GM18858 (cell line): ENCODE data around the gene CHI3L2.

ENCODE experiments used
- ATAC-seq: cut with Tn5 transposase; IDR thresholded peaks from one replicate; pipeline ENCODE4 v1.9.1; 2021; ENCODE audit not compliant: unreplicated experiment

The CHI3L2 gene, protein sequence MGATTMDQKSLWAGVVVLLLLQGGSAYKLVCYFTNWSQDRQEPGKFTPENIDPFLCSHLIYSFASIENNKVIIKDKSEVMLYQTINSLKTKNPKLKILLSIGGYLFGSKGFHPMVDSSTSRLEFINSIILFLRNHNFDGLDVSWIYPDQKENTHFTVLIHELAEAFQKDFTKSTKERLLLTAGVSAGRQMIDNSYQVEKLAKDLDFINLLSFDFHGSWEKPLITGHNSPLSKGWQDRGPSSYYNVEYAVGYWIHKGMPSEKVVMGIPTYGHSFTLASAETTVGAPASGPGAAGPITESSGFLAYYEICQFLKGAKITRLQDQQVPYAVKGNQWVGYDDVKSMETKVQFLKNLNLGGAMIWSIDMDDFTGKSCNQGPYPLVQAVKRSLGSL

DNA sequence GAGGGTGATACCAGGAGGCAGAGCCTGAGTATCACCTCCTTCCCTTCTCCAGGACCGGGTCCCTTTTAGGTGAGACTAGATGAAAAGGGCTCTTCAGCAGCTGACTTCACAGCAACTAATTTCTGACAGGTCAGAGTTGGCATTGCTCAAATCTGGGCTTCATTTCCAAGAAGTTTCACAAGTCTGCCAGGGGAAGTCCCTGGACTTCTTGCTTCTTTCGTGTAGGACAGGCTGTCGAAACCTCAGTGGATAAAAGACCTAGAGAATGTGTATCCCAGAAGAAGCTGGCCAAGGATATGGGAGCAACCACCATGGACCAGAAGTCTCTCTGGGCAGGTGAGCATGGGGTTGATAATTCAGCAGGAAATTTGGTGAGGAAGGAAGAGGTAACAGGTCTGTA lies at the start of gene CHI3L2:
TSS of gene CHI3L2 (plus strand) at position 280 of the 400 bp plus-strand sequence. CDS start at position 297, 17 bp downstream.
- ATAC-seq, result no peak

DNA sequence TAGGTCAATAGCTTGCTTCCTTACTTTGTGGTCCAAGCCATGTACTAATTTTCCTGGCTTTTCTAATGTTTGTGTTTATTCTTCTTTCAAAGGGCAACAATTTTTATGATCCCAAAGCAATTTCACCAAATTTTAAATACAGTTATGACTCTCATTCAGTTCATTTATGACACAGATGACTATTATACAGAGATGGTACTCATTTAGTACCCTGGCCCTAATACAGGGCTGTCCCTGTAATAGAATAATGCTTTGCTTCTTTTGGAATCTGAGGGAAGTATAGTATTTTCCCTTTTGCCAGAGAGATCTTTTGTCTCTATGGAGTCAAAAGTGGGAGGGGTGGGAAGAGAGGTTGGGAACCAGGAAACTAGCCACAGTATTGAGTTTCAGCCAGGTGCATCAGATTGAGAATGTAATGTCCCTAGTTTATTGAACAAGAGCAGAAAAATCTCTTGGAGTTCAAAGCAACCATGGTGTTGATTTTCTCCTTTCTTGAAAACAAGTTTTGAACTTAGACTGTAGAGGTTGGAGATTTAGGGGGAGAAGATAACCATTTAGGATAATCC lies 47.5 kb upstream of the CHI3L2 start:
- ATAC-seq, result no peak

DNA sequence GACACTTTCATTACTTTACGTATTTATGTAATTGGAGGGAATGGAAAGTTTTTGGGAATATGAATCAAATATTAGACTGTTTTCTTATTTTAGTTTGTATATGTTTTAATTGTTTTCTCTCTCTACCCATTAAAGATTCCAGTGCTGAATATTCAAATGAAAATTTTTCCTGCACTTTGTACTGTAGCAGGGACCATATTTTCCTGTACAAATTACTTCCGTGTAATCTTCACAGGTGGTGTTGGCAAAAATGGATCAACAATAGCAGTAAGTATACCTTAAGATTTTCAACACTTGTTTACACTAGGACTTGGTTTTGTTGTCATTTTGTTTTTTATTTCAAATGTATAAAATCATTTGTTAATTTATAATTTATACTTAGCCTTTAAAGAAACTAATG lies 45.5 kb upstream of the CHI3L2 start:
- ATAC-seq, result no peak

DNA sequence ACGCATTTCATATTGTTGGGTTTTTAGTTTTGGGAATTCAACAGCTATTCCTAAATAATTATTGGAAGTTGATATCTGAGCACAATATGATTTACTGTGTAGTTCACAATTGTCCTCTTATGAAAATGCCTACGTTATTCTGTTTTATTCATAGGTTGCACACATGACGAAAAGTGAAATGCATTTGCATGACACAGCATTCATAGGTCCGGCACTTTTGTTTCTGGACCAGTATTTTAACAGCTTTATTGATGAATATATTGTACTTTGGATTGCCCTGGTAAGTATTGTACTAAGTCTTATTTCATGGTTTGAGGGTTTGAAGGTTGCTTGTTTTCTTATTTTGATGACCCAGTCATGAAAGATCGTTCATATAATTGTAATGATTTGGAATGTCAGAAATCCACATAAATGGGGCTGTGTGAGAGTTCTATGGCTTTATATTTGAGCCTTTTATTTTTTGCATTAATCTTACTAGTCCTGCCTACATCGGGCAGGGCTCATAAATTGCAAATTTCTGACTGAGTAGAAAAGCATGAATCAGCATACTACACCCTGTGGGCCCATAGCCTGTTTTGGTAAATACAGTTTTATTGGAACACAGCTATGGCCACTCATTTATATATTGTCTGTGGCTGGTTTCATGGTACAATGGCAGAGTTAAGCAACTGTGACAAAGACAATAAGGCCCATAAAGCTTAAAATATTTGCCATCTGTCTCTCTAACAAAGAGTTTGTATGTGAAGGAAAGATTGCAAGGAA lies 44.0 kb upstream of the CHI3L2 start:
- no peak for ATAC-seq

DNA sequence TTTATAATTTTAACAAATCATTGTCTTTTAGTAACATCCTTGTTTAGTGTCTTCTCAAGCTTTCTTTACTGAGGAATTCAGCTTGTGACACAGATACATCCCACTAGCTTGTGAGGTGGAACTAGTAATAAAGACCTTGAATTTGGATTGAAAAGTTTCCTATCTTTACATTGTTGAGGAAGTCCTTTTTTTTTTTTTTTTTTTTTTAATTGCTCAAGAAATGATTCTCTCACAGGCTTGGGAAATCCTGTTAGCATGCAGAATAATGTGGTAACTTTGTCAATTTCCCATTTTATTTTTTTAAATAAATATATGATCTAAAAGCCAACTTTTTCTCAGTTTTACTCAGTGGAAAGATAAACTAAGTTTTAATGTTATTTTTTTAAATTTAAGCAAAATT lies 42.9 kb upstream of the CHI3L2 start:
- no peak for ATAC-seq

DNA sequence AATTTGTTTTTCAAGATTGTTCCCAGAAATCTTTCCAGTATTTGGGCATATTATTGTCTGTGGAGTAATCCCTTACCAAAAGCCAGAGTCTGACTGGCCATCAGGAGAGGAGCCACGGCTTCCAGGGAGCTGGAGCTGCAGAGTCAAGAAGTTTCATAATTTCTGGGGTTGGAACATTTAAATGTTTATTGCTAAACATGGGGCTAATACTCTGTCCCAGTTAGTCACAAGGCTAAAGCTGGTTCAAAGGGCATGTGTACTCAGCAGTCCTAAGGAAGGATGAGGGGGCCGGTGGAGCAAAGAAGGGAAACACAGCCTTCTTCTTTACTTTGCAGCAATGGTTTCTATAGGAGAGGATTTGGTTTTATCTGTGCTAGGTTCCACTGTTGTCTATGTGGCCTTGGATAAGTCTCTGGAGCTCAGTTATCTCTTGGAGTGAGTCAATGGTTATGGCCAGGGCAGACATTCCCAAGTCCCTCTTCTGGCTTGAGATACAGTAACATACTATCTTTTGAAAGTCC lies 36.5 kb upstream of the CHI3L2 start:
- no peak for ATAC-seq

DNA sequence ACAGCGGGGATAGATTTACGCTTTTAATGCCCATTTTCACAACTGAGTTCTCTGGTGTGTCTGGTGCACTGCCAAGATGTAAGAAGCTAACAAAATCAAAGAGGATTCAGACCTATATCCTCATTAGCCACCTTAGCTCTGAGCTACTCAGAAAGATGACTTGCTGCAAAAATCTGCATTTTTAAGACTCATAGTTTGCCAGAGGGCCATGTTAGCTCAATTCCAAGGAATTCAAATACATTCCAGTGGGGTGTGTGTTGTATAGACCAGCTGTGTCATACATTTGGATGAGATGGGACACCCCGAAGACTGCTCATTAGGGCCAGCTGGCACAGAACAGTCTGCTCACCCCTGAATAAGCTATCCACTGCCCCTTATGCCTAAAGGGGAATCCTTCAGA lies 36.0 kb upstream of the CHI3L2 start:
- ATAC-seq, result no peak

DNA sequence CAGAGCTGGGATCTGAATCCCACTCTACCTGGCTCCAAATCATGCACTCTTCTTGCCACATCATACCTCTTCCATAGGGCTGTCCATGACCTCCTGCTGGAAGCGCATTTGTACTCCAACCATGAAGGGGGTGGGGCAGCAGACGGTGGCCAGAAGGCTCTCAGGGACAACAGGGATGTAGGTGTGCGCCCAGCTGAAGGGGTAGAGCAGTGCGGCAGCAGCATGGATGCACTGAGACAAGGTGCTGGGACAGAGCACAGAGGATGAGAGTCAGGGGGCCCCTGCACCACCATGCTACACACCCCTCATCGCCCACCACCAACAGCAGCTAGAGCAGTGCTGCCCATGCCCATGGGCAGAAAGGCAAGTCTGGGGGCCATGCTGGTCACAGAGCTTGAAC lies 35.4 kb upstream of the CHI3L2 start:
- ATAC-seq, result no peak

DNA sequence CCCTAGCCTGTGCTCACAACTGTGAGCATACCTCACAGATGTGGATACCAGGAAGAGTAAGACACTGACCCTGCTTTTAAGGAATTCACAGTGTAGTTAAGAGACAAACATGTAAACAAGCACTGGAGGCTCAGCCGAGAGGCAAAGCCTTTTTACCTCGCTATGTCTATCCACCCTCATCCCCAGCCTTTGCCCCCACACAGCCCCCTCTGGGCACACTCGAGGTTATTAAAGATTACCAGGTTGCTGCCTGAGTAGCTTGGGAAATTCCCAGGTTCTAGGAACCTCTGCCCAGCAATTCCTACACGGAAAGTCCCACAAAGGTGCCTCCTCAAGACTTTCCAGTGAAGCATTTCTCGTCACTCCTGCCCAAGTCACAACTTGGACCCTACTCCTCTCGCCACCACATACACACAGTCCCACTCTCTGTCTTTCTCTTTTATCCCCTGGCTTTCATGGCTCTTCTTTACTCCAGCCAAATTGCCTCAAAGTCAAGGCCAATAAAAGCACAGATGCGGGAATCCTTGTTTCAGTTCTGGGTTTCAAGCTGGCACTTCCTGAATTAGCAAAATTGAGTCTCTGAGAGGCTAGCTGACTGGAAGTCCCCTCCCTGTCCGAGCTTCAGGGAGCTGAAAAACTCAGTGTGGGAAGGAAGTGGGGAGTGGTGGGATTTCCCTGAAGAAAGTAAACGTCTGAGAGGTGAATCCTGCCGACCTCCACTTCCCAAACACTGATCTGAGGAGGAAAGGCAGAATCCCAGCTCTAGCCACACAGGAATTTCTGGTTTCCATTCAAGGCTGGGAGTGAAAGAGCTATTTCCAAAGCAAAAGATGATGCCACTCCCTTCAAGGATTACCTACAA lies 34.6 kb upstream of the CHI3L2 start:
- no peak for ATAC-seq

DNA sequence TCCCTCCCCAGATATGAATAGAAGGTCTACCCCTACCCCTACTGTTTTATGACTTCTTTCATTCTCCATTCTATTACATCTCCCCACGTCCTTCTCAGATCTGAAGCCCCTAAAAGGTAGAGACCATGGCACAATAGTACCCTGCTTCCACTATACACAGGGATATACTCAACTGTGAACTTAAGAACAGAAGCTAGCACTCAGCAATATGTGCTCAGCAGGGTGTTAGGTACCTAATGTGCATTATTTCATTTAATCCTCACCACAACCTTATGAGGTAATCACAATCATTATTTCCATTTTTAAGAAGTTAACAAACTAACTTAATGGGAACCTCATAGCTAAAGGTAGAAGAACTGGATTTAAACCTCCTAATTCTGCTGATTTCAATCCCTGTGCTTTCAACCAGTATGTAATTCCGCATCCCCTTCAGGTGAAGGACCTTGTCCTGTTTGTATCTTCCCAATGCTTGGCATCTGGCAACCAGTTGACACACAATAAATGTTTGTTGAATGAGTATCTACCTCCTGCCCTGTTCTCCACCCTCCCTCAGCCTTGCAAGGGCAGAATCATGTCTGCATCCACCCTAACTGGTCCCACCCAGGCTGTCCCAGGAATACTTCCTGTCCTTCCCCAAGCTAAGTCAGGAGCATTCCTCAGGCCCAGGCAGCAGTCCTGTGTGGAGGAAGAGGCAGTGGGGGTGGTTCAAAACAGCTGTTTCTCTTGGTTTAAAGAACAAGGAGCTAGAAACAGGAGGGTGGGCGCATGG lies 33.6 kb upstream of the CHI3L2 start:
- ATAC-seq, result no peak

DNA sequence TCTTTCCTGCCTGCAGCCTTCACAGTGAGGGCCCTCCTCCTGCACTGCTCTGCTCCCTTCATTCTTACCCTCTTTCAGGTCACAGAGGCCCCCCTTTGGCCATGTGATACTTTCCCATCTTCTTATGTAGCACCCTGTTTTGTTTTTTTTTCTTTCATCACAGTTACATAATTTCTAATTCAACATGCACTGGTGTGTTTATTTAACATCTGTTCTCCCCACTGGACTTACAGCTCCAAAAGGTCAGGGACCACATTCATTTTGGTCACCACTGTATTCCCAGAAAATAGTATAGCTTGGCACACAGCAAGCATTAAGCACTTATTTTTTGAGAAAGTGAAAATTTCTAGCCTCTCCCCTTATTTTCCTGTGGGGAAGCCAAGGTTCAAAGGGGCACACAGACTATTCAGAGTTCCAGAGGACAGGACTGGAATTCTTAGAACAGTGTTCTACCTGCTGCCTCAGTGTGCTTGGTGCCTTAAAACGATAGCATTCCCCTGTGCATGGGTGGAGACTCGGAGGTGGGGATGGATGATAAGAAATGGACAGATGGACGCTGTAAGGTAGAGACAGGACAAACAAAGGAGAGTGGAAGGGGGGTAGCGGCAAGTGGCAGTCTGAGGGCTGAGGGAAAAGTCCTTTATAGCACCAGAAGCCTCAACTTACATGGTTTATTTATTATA lies 32.4 kb upstream of the CHI3L2 start:
- no peak for ATAC-seq

DNA sequence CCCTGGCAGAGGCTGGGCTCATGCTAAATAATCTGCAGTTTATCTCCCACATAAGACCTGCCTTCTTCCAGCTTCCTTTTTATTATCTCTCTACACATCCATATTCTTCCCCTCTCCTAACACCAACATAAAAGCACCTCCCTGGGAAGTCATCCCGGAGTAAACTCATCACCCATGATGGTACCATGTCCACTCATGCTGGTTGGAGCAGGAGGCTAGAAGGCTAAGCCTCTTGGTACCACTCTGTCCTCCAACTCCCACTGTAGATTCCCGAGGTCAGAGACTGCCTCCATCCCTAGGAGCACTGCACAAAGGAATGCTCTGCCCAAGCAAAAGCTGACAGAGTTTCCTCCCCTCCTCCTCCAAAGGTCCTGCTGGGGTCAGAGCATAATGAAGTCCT lies 31.3 kb upstream of the CHI3L2 start:
- ATAC-seq, result no peak

DNA sequence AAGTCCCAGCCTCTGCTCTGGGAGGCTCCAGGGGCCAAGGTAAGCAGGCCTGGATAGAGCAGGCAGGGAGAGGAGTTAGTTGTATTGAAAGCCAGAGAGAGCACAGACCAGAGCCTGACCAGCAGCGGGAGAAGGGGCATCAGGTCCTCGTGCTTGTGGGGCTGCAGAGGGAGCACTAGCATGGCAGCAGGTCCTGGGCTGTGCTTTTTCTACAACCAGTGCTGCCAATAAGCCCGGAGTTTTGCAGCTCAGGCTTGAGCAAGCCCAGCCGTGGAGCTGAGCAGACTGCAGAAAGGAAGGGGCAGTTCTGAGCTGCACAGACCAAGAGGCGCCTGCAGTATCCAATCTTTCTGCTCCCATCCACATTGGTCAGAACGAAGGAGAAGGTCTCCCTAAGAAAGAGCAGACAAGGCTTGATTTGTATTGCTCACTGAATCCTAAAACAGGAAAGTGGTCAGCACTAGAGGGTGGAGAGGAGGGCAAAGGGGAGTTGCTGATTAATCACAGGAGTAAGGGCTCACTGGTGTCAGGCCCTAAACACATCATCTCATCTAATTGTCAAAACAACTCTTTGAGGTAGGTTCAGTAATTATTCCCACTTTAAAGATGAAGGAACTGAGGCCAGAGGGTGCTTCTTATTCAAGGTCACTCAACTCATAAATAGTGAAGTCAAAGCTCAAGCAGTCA lies 29.8 kb upstream of the CHI3L2 start:
- no peak for ATAC-seq

DNA sequence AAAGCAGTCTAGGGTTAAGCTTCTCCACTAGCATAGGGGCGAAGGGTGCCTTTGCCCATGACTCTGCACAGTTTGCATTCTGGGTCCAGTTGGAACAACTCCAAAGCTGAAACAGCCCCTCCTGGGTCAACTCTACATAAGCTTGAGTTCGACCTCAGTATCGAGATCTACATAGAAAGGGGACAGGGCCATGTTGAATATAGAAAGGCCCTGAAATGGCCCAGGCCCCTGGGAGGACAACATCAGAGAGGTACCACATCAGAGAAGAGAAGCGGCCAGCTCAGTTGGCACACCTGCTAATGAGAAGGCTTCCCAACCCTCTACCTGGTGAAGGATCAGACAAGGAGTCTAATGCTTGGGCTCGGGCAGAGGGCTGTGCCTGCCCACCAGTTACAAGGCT lies 28.7 kb upstream of the CHI3L2 start:
- ATAC-seq, result no peak

DNA sequence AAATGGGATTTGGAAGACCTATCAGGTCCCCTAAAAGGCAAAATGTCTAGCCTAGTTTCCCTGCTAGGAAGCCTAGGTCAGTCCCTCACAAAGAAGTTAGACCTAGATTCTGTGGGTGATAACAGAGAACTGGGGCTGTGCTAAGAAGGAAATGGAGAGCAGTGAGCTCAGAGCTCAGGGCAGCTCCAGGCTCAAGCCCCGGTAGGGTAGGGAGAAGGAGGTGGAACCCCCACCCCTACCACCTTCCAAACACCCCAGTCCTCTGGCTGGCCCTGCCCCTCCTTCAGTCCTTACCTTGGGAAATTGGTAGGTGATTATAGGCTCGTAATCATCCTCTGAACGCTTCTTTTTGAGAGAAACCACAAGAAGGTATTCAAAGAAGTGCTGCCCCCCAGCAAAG lies 28.2 kb upstream of the CHI3L2 start:
- ATAC-seq, result no peak

DNA sequence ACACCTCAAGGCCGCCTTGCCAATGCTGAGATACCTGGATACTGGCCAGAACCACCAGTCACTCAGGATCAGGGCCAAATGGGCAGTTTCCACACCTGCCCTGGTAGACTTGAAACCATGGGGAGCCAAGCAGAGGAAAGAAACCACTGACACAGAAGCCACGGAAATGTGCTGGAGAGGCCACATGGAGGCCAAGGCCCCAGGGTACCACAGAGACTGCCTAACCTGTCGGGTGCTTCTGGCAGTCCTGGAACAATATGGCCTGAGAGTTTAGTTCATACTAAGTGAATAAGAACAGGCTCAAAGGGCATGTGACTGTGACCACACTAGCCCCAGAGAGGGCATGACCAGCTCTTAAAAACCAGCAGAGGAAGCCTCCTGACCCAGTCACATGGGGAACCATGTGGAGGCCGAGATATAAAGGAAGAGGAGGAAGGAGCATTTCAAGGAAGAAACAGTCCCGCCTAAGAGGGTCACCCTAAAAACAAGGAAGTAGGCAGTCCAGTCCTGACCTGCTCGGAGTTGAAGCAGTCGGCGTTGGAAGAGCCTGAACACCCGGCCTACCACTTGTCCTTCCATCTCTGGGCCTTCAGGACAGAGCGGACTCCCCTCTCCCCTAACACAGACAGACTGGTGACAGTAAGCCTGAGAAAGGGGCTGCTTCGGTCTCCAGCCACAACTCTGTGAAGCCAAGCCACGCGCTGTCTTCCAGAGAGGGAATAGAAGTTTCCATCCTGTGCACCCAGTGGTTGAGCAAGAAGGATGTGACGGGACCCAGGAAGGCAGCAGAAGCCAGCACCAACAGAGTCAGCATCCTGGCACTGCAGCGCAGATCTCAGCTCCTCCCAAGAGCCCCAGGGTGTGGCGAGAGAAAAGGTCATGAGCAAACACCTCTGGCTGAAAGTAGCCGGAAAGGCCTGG lies 27.4 kb upstream of the CHI3L2 start, which contains the start of gene DENND2D:
TSS of gene DENND2D (minus strand) at position 766 of the 921 bp plus-strand sequence. CDS start at position 579, 187 bp downstream.
- no peak for ATAC-seq

DNA sequence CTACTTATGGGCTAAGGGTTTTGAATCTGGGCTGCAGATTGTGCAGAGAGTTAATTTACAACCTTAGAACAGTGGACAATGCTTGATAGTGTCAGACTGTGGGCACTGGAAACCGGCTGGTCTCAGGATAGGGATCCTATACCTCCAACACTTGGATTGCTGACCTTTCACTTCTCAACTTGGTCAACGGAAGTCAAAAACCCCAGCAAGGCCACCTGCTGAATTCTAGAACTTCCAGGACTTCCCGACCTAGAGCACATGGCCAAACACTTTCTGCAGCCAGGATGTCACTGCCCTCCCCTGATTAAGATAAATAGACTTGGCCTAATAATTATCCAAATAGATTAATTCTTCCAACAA lies 26.7 kb upstream of the CHI3L2 start:
- ATAC-seq, result no peak
